Memory B cell (primary cell): Measurements from ENCODE around the gene KIF26B.

ENCODE experiments used
- ATAC-seq: fragments of 150-1000 bp; cut with Tn5 transposase; 2 replicates; pipeline ENCODE4 v1.10.0; 2021; ENCODE audit warnings: low read depth, mild to moderate bottlenecking, moderate library complexity
- DNase-seq, 2 donors: peaks; one replicate each; pipeline ENCODE4 v3.0.0; 2022; ENCODE audit warnings: low spot score in 2 of 2
- H3K27ac Mint-ChIP-seq: one replicate; pipeline ENCODE4 v1.8.0; 2022; ENCODE audit warnings: mild to moderate bottlenecking, moderate library complexity, mixed read lengths
- H3K27me3 Mint-ChIP-seq: one replicate; pipeline ENCODE4 v1.8.0; 2022; ENCODE audit warnings: mixed read lengths
- H3K36me3 Mint-ChIP-seq: one replicate; pipeline ENCODE4 v1.8.0; 2022; ENCODE audit warnings: mild to moderate bottlenecking, mixed read lengths
- H3K4me1 Mint-ChIP-seq: one replicate; pipeline ENCODE4 v1.8.0; 2022; ENCODE audit warnings: mixed read lengths
- H3K4me3 Mint-ChIP-seq: one replicate; pipeline ENCODE4 v1.8.0; 2022; ENCODE audit warnings: mild to moderate bottlenecking, moderate library complexity, mixed read lengths
- H3K9me3 Mint-ChIP-seq: one replicate; pipeline ENCODE4 v1.8.0; 2022; ENCODE audit warnings: mixed read lengths

Gene KIF26B

DNA sequence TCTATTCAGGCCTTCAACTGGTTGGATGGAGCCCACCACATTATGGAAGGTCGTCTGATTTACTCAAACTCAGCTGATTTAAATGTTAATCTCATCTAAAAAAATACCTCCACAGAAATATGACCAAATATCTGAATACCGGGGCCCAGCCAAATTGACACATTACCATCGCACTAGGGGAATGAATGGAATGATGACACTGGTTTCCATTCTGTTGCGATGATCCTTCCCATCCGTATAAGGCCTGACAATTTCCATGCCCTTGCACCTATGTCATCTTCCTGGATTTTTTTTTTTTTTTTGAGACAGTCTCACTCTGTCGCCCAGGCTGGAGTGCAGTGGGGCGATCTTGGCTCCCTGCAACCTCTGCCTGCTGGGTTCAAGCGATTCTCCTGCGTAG is 397.5 kb downstream of the KIF26B start:
- no peak overlapping the region for H3K27ac Mint-ChIP-seq
- H3K27me3 Mint-ChIP-seq, result peaks cover 15% of the 10 kb centered on the region
- H3K9me3 Mint-ChIP-seq, result no peaks in the 10 kb centered on the region
- ATAC-seq (no peak), DNase-seq (no peak)
- H3K4me1 Mint-ChIP-seq, result no peaks in the 10 kb centered on the region
- no peaks in the 10 kb centered on the region for H3K36me3 Mint-ChIP-seq
- H3K4me3 Mint-ChIP-seq, result no peak overlapping the region

DNA sequence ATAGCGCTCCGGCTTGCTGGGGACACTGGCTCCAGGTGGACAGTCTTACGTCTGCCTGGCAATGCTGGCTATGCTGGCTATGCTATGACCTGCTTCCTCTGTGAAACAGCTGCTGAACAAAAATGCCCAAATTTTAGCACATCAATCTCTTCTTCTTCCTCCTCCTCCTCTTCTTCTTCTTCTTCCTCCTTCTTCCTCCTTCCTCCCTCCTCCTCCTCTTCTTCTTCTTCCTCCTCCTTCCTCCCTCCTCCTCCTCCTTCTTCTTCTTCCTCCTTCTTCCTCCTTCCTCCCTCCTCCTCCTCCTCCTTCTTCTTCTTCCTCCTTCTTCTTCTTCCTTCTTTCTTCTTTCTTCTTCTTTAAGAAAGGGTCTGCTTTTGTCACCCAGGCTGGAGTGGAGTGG is 401.3 kb downstream of the KIF26B start:
- Mint-ChIP-seq H3K9me3 (no peaks in the 10 kb centered on the region), H3K27me3 (peaks cover 15% of the 10 kb centered on the region), H3K4me3 (no peak overlapping the region), H3K36me3 (no peaks in the 10 kb centered on the region), H3K27ac (no peak overlapping the region), H3K4me1 (no peaks in the 10 kb centered on the region)
- no peak for DNase-seq
- ATAC-seq, result no peak

DNA sequence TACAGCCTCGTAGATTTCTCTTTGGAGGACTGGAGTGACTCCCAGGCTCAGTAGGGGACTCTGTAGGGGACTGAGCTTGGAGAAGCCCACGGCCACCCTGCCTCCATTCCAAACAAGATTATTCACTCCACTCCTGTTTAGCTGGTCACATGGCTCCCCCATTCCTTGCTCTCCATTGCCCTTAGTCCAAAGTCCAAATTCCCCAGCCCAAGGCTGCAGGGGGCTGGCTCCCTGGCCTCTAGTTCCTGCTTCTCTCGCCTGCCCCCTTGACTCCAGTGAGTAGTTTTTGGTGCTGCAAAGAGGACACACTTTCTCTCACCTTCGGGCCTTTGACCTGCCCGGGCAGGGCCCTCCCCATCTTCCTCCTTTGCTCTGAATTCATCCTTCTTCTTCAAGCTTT is 403.3 kb downstream of the KIF26B start:
- Mint-ChIP-seq H3K4me3 (no peak overlapping the region), H3K27me3 (peaks cover 13% of the 10 kb centered on the region), H3K27ac (no peak overlapping the region), H3K4me1 (no peaks in the 10 kb centered on the region), H3K36me3 (no peaks in the 10 kb centered on the region), H3K9me3 (no peaks in the 10 kb centered on the region)
- ATAC-seq (no peak), DNase-seq (no peak)

DNA sequence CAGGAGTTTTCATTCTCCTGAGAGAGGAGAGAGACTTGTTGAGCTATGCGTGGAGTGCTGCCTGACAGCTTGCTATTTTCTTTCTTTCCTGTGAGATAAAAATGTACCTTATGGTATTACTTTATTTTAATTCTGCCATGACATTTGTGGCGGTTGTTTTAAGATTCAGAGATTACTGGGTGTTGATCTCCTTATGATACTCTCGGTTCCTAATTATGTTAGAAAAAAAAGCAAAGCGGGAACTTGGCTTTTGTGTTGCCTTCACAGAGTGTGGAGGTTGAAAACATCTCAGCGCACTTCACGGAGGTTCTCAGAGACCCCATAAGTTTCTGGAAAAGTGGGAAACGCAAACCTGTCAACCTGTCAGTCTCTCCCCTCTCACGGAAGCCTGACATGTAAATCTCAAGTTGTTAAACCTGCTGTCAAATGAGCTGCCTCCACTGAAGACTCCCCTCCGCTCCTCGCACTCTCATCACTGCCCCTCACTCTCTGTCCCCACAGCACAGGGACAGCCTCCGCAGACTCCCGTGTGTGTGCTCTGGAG is 405.6 kb downstream of the KIF26B start:
- Mint-ChIP-seq H3K27me3 (peaks cover 12% of the 10 kb centered on the region), H3K4me3 (no peak overlapping the region), H3K36me3 (no peaks in the 10 kb centered on the region), H3K9me3 (no peaks in the 10 kb centered on the region), H3K4me1 (no peaks in the 10 kb centered on the region), H3K27ac (no peak overlapping the region)
- DNase-seq, result no peak
- ATAC-seq, result no peak

DNA sequence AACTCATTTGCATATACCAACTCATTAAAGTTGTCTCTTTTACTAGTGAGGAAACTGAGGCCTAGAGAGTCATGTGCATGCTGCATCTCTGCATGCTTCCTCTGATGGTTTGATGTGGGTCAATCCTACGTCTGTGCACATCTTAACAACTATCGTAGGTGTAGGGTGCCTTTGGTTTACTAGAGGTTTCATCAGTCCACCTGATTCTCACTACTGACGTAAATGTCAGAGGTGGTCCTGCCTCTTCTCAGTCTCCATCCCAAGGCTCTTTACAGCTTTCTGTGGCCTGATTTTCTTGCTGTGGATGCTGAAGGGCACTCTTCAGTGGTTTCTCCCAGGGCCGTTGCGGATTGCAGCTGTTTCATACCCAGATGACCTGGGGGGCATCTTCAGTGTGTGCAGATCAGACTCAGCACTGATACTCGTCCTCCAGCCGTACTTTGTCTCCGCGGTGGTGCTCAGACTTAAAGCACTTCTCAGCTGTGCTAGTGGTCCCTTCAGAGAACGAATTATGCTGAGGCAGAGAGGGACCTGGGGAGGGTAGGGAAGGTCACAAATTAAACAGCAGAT is 407.0 kb downstream of the KIF26B start:
- Mint-ChIP-seq H3K27ac (no peak overlapping the region), H3K4me3 (no peak overlapping the region), H3K27me3 (peaks cover 10% of the 10 kb centered on the region), H3K36me3 (no peaks in the 10 kb centered on the region), H3K4me1 (no peaks in the 10 kb centered on the region), H3K9me3 (no peaks in the 10 kb centered on the region)
- no peak for ATAC-seq
- no peak for DNase-seq

DNA sequence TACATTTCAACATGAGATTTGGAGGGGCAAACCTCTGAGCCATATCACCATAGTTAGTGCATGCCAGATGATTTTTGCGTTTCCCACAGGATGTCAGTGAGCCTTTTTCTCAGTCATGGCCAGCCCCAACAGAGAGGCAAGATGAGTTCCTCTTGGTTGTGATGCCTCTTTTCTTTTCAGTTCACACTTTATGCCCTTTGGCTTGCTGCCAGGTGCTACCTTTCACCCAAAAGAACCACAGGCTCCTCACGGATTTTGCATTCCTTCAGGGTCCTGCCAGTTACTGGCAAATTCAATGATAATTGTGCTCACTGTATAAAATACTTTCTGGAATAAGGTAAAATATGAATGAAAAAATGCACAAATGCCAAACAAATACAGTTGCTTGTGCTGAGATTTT is 411.3 kb downstream of the KIF26B start:
- ATAC-seq (no peak), DNase-seq (no peak)
- H3K4me1 Mint-ChIP-seq, result no peaks in the 10 kb centered on the region
- no peak overlapping the region for H3K27ac Mint-ChIP-seq
- H3K9me3 Mint-ChIP-seq, result no peaks in the 10 kb centered on the region
- no peak overlapping the region for H3K4me3 Mint-ChIP-seq
- H3K27me3 Mint-ChIP-seq, result peaks cover 9% of the 10 kb centered on the region
- no peaks in the 10 kb centered on the region for H3K36me3 Mint-ChIP-seq

DNA sequence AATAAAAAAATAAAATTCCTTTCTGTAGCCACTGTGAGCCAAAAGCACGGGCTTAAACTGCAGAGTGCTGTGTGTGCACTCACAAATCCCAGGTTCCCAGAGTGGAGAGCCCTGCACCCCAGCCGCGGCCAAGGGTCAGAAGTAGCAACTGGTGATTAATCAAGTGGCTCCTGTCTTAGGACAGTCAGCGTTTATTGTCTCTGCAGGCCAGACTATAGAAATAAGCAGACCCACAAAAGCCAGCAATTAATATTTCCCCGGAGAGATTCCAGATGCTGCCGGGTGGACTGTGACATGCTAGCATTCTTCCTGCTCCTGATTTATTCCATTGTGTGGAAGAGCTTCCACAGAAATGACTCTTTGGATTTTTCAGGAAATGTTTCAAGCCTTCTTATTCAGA is 412.2 kb downstream of the KIF26B start:
- DNase-seq (no peak), ATAC-seq (no peak)
- Mint-ChIP-seq H3K9me3 (no peaks in the 10 kb centered on the region), H3K27me3 (peaks cover 11% of the 10 kb centered on the region), H3K4me1 (no peaks in the 10 kb centered on the region), H3K36me3 (no peaks in the 10 kb centered on the region), H3K4me3 (no peak overlapping the region), H3K27ac (no peak overlapping the region)

DNA sequence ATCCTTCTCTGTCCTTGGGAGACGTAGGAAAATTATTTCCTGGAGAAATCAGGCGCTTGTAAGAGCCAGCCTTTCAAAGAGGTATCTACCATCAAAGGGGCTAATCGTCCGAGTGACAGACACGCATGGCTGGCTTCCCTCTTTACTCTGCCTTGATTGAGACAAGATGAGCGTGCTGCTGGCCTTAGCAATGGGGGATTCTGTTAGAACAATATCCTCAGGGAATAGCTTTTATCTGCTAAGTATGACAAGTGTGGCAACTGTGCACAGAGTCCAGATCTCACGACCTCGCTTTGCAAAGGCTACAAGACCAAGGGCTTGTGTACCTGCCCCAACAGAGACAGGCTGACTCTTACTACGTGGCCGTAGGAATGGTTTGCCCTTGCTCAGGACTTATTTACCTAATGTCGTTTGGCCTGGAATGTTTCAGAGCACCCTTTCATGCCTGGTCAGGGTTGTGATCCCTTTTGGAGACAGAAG is 417.1 kb downstream of the KIF26B start:
- no peak for ATAC-seq
- Mint-ChIP-seq H3K36me3 (no peaks in the 10 kb centered on the region), H3K4me3 (no peak overlapping the region), H3K9me3 (no peaks in the 10 kb centered on the region), H3K27ac (no peak overlapping the region), H3K4me1 (no peaks in the 10 kb centered on the region), H3K27me3 (peaks cover 11% of the 10 kb centered on the region)
- no peak for DNase-seq

DNA sequence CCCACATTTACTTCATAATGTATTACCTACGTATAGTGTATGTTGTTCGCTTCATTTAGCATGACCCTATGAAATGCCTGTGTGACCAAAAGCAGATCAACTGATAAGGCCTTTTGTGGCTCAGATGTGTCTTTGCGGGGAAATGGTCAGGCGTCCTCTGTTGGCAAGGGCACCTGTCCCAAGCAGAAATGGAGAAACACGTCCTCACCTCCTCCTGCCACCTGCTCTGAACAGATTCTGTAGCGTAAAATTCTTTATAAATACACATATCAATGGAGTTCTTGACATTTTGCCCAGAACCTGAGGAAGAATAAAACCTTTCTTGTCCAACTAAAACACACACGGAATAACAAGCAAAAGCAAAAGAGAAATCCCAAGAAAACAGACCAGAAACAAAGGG is 417.9 kb downstream of the KIF26B start:
- peaks cover 14% of the 10 kb centered on the region for H3K27me3 Mint-ChIP-seq
- no peak for DNase-seq
- H3K4me3 Mint-ChIP-seq, result no peak overlapping the region
- H3K27ac Mint-ChIP-seq, result no peak overlapping the region
- no peaks in the 10 kb centered on the region for H3K36me3 Mint-ChIP-seq
- H3K9me3 Mint-ChIP-seq, result no peaks in the 10 kb centered on the region
- ATAC-seq, result no peak
- H3K4me1 Mint-ChIP-seq, result no peaks in the 10 kb centered on the region

DNA sequence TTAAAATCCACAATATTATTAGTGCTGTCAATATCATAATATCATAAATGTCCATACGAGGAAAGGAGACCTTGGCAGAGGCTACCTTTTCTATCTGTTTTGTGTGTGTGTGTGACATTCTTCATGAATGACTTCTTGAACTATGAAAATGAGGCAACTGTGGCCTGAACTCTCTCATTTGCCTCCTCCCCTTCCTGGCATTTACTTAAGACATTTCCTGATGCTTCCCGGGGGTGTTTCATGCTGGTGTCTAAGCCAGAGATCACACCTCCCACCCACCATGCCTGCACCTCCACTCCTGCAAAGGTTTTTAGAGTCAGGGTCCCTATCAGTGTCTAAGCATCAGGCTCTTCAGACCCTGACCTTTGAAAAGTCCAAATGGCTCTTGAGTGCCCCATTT is 420.9 kb downstream of the KIF26B start:
- Mint-ChIP-seq H3K4me1 (no peaks in the 10 kb centered on the region), H3K4me3 (no peak overlapping the region), H3K27ac (no peak overlapping the region), H3K9me3 (no peaks in the 10 kb centered on the region), H3K27me3 (peaks cover 15% of the 10 kb centered on the region), H3K36me3 (no peaks in the 10 kb centered on the region)
- DNase-seq, result no peak
- no peak for ATAC-seq

DNA sequence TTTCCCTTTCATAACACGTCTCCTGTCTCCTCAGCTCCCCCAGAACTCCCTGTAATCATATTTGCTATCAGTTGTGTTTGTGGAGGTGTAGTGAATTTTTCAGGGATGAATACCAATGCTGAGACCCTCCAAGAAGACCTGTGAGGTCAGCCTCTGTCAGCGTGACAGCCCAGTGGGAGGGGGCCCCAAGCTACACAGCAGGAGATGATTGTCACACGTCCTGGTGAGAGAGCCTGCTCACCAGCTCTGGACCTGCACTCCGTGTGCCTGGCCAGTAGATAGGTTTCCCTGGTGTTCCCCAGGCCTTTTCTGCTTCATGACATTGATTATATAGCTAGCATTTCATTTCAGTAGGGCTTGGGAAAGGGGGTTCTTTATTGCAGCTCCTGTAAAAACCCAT is 421.5 kb downstream of the KIF26B start:
- DNase-seq (no peak), ATAC-seq (no peak)
- no peak overlapping the region for H3K27ac Mint-ChIP-seq
- no peaks in the 10 kb centered on the region for H3K9me3 Mint-ChIP-seq
- peaks cover 15% of the 10 kb centered on the region for H3K27me3 Mint-ChIP-seq
- H3K36me3 Mint-ChIP-seq, result no peaks in the 10 kb centered on the region
- H3K4me3 Mint-ChIP-seq, result no peak overlapping the region
- H3K4me1 Mint-ChIP-seq, result no peaks in the 10 kb centered on the region

DNA sequence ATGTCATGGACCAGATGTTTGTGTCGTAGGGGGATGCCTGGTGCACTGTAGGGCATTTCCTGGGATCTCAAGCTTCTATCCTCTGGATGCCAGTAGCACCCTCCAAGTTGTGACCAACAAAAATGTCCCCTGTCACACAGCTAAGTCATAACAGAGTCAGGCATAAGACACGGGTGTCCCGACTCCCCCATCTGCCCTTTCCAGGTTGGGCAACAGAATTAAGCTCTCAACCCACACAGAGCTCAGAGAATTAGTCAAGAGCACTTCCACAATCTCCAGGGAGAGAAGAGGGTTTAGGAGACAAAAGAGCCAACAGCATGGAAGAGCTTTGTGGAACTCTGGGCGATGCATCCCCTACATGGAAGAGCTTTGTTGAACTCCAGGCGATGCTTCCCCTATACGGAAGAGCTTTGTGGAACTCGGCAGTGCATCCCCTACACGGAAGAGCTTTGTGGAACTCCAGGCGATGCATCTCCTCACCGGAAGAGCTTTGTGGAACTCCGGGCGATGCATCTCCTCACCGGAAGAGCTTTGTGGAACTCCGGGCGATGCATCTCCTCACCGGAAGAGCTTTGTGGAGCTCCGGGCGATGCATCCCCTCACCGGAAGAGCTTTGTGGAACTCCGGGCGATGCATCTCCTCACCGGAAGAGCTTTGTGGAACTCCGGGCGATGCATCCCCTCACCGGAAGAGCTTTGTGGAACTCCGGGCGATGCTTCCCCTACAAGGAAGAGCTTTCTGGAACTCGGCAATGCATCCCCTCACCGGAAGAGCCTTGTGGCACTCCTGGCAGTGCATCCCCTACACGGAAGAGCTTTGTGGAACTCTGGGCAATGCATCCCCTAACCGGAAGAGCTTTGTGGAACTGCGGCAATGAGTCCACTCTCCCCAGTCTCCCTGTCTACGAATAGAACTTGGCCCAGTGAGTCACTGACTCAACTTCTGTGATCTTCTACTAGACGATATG is 422.7 kb downstream of the KIF26B start:
- Mint-ChIP-seq H3K9me3 (peaks cover 1% of the 10 kb centered on the region), H3K27ac (no peak overlapping the region), H3K36me3 (no peaks in the 10 kb centered on the region), H3K4me1 (peaks cover 5% of the 10 kb centered on the region), H3K4me3 (no peak overlapping the region), H3K27me3 (peaks cover 13% of the 10 kb centered on the region)
- ATAC-seq (no peak), DNase-seq (no peak)

DNA sequence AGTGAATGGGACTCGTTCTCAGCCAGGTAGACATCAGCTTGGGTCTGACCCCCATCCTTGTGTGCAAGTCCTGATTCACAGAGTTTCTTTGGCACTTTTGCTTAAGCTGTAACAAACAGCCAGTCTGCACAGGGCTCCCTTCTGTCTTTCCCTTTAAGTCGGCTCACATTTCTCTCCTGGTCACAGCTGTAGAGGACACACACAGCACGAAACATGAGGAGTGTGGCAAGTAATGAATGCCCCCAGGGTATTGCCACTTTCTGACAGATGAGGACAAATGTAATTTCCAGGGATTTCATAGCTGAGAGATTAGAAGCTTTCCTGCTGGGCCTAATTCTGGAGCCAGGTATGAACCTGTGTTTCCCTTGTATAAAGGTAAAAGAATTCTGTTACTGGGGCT is 423.5 kb downstream of the KIF26B start:
- Mint-ChIP-seq H3K27ac (no peak overlapping the region), H3K27me3 (peaks cover 13% of the 10 kb centered on the region), H3K4me1 (peaks cover 5% of the 10 kb centered on the region), H3K9me3 (peaks cover 1% of the 10 kb centered on the region), H3K36me3 (no peaks in the 10 kb centered on the region), H3K4me3 (no peak overlapping the region)
- DNase-seq, result no peak
- no peak for ATAC-seq

DNA sequence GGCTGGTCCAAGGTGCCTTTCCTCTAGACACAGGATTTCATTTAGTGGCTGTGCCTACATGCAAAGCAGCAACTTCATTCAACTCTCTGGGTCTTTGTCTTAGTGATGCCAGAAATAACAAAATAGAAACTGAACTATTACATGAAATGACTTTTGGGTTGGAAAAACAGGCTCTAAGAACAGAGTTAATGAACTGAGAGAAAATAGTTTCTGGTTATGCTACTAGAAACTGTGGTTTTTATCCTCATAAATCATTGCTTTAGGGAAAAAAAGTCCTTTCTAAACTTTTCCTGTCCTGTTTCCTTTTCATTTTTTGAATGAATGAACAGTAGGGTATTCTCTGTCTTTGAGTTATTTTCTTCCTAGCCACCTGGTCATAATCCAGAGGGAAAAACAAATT is 424.0 kb downstream of the KIF26B start:
- Mint-ChIP-seq H3K27me3 (peaks cover 12% of the 10 kb centered on the region), H3K9me3 (peaks cover 1% of the 10 kb centered on the region), H3K36me3 (no peaks in the 10 kb centered on the region), H3K4me1 (peaks cover 5% of the 10 kb centered on the region), H3K27ac (no peak overlapping the region), H3K4me3 (no peak overlapping the region)
- DNase-seq (no peak), ATAC-seq (no peak)
